ENCODE data around the gene DPF1.

DPF1 gene

GRCh38 chr19:38250428-38250820 lies 26.4 kb upstream of the DPF1 start:
- TF ChIP-seq CTCF (conservative IDR thresholded peaks at IDR 0.05; ENCODE audit: low read length), result no peak
- DNase-seq (ENCODE audit: low read depth), result no peak
- no peak overlapping the region for H3K4me3 ChIP-seq (ENCODE audit: low read length)

GRCh38 chr19:38248421-38248820 lies 24.4 kb upstream of the DPF1 start:
- no peak for TF ChIP-seq CTCF (conservative IDR thresholded peaks at IDR 0.05; ENCODE audit: low read length)
- H3K4me3 ChIP-seq (ENCODE audit: low read length), result no peak overlapping the region
- no peak for DNase-seq (ENCODE audit: low read depth)

DNA sequence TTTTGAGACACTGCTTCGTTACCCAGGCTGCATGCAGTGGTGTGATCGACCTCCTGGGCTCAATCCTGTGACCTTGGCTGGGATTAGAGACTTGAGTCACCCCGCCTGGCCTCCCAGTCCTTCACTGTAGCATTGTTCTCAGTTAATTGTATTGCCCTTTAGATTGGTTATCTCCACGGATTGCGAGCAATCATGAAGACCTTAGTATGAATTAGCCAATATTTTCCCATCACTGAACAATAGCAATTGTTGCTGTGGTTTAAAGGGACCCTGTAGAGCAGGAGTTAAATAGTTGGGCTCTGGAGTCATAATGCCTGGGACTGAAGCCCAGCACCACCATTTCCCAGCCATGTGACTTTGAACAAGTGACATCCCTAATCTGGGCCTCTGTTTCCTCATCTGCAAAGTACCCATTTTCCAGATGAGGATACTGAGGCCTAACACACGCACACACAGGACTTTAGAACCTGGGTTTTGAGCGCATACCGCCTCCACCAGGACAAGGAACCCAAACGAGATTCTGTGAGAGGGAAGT lies 23.8 kb upstream of the DPF1 start:
- peak; percentile 53 for DNase-seq (ENCODE audit: low read depth)
- no peak overlapping the region for H3K4me3 ChIP-seq (ENCODE audit: low read length)
- no peak for TF ChIP-seq CTCF (conservative IDR thresholded peaks at IDR 0.05; ENCODE audit: low read length)

DNA sequence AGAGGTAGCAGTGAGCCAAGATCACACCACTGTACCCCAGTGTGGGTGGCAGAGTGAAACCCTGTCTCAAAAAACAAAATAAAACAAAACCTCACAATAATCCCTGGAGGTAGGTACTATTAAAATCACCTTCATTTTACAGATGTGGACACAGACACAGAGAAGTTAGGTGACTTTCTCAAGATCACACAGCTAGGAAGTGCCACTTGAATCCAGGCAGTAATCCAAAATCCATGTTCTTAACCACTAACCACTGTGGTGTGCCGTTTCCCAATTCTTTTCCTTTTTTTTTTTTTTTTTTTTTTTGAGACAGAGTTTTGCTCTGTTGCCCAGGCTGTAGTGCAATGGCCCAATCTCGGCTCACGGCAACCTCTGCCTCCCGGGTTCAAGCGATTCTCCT lies 23.1 kb upstream of the DPF1 start:
- no peak for TF ChIP-seq CTCF (conservative IDR thresholded peaks at IDR 0.05; ENCODE audit: low read length)
- H3K4me3 ChIP-seq (ENCODE audit: low read length), result no peak overlapping the region
- peak; percentile 76 for DNase-seq (ENCODE audit: low read depth)

DNA sequence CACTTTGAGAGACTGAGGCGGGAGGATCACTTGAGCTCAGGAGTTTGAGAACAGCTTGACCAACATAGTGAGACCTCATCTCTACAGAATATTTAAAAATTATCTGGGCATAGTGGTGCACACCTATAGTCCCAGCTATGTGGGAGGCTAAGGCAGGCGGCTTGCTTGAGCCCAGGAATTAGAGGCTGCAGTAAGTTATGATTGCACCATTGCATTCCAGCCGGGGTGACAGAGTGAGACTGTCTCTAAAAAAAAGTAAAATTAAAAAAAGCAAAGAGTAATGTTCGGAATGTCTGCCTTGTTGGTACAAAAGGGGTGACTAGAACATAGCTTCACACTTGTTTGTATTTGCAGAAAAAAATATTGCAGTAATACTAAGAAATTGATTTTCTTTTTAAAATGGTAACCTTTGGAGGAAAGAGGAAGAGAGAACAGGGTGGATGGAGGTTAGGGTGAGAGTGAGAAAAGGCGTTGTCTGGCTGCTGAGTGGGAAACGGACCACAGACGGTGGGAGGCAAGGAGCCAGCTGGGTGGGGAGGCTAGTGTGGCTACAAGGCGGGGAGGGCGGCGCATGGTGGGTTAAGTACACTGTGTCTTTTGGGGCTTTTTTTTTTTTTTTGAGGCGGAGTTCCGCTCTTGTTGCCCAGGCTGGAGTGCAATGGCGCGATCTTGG lies 21.9 kb upstream of the DPF1 start:
- no peak for TF ChIP-seq CTCF (conservative IDR thresholded peaks at IDR 0.05; ENCODE audit: low read length)
- H3K4me3 ChIP-seq (ENCODE audit: low read length), result no peak overlapping the region
- peak; percentile 76 for DNase-seq (ENCODE audit: low read depth)

DNA sequence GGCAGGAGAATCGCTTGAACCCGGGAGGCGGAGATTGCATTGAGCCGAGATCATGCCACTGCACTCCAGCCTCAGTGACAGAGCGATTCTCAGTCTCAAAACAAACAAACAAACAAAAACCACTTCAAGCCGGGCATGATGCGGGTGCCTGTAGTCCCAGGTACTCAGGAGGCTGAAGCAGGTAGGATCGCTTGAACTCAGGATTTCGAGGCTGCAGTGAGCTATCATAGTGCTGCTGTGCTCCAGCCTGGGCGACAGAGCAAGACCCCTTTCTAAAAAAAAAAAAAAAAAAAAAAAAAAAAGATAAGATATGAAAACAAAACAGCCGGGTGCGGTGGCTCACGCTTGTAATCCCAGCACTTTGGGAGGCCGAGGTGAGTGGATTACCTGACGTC lies 19.3 kb upstream of the DPF1 start:
- no peak for TF ChIP-seq CTCF (conservative IDR thresholded peaks at IDR 0.05; ENCODE audit: low read length)
- no peak for DNase-seq (ENCODE audit: low read depth)
- H3K4me3 ChIP-seq (ENCODE audit: low read length), result no peak overlapping the region

- no peak for TF ChIP-seq CTCF (conservative IDR thresholded peaks at IDR 0.05; ENCODE audit: low read length)
- H3K4me3 ChIP-seq (ENCODE audit: low read length), result no peak overlapping the region
- DNase-seq (ENCODE audit: low read depth), result no peak
Measured at GRCh38 chr19:38239816-38240215, 15.8 kb upstream of the DPF1 start.
